OCI-LY7 (cell line): ENCODE results near the gene SLC29A3. TPM values are rescaled to one million over a fixed set of nuclear protein-coding genes. Genes with fewer than 3 reads are reported as not detected.

ENCODE experiments used
- BruUV-seq: library from RNA; stranded (reverse); fragments of 400-500 nt; replicated peaks from 2 replicates; lab custom pipeline; 2021; lab: Mats Ljungman, UMichigan
- CTCF ChIA-PET: fragments of 300-600 bp; sonication (Branson Sonifier 250); formaldehyde crosslinking; loops from one replicate; lab custom pipeline; 2022; ENCODE audit warnings: antibody characterized with exemption; ENCODE audit not compliant: unreplicated experiment; lab: Charles Lee
- POLR2A ChIA-PET: fragments of 300-600 bp; sonication (Branson Sonifier 250); formaldehyde crosslinking; loops from one replicate; lab custom pipeline; 2022; ENCODE audit warnings: antibody characterized with exemption; lab: Charles Lee
- DNase-seq: peaks from one replicate; pipeline ENCODE4 v3.0.0-alpha.2; 2015; ENCODE audit warnings: low spot score
- H2AFZ ChIP-seq: fragments of 200-600 bp; sonication (generic), shearing (Covaris generic); 2 replicates; pipeline ENCODE4 v1.6.1; 2014; ENCODE audit warnings: mild to moderate bottlenecking, antibody characterized with exemption, low read length, moderate library complexity
- H3K27ac ChIP-seq: fragments of 200-600 bp; sonication (generic); 2 replicates; pipeline ENCODE4 v1.5.1; 2014; ENCODE audit warnings: mixed run types, low read depth, mild to moderate bottlenecking, moderate library complexity, low read length, inconsistent platforms; ENCODE audit not compliant: poor library complexity, severe bottlenecking
- H3K36me3 ChIP-seq: fragments of 200-600 bp; sonication (generic); 2 replicates; pipeline ENCODE4 v1.6.1; 2014; ENCODE audit warnings: mild to moderate bottlenecking, antibody characterized with exemption, low read length, moderate library complexity, mixed read lengths; ENCODE audit not compliant: insufficient read depth
- H3K4me1 ChIP-seq: fragments of 200-600 bp; sonication (generic); 2 replicates; pipeline ENCODE4 v1.5.1; 2014; ENCODE audit warnings: mild to moderate bottlenecking, low read length; ENCODE audit not compliant: insufficient read depth, poor library complexity, severe bottlenecking
- H3K4me2 ChIP-seq: fragments of 200-600 bp; sonication (generic); 2 replicates; pipeline ENCODE4 v1.6.1; 2014; ENCODE audit warnings: mild to moderate bottlenecking, low read length
- H3K4me3 ChIP-seq: fragments of 200-600 bp; sonication (generic); 2 replicates; pipeline ENCODE4 v1.5.1; 2014; ENCODE audit warnings: mild to moderate bottlenecking, low read depth, low read length; ENCODE audit not compliant: poor library complexity, severe bottlenecking
- H3K79me2 ChIP-seq: fragments of 200-600 bp; sonication (generic); 2 replicates; pipeline ENCODE4 v1.6.1; 2016; ENCODE audit warnings: low read depth, mild to moderate bottlenecking, low read length, moderate library complexity, mixed read lengths; ENCODE audit not compliant: insufficient read depth
- H3K9me2 ChIP-seq: fragments of 200-600 bp; sonication (generic); 2 replicates; pipeline ENCODE4 v1.6.1; 2016; ENCODE audit warnings: mild to moderate bottlenecking, low read length, mixed read lengths; ENCODE audit not compliant: insufficient read depth
- H3K9me3 ChIP-seq: fragments of 200-600 bp; sonication (generic); 2 replicates; pipeline ENCODE4 v1.6.1; 2014; ENCODE audit warnings: mild to moderate bottlenecking, mixed run types, low read length, mixed read lengths
- H4K20me1 ChIP-seq: fragments of 200-600 bp; sonication (generic); 2 replicates; pipeline ENCODE4 v1.6.1; 2014; ENCODE audit warnings: mild to moderate bottlenecking, antibody characterized with exemption, low read length, moderate library complexity, mixed read lengths; ENCODE audit not compliant: insufficient read depth
- CTCF ChIP-seq: fragments of 200-600 bp; sonication (generic); conservative IDR thresholded peaks from 2 replicates; pipeline ENCODE4 v1.5.1; 2014; ENCODE audit warnings: mild to moderate bottlenecking, antibody characterized with exemption, low read length, moderate library complexity, mixed read lengths
- EZH2phosphoT487 ChIP-seq: fragments of 200-600 bp; sonication (generic); IDR thresholded peaks from 2 replicates; pipeline ENCODE4 v1.6.1; 2018; ENCODE audit warnings: low read depth, borderline replicate concordance, mild to moderate bottlenecking, mixed run types, antibody characterized with exemption, low read length, moderate library complexity, mixed read lengths
- intact Hi-C: fragments of 100-400 bp; cut with micrococcal nuclease; formaldehyde crosslinking; loops from one replicate; pipeline ENCODE4 v1.10.0; 2022; ENCODE audit not compliant: unreplicated experiment
- total RNA-seq, 2 experiments: library from RNA; depleted of rRNA in 1 of 2; stranded (reverse); fragments of >200 nt in 1 of 2; shearing (Covaris generic) in 1 of 2; gene quantifications; 2 replicates each; pipeline ENCODE4 v1.2.3, GENCODE V29; 2014 to 2022

Gene SLC29A3
- total RNA-seq, 2 experiments from 2014 or later: 1.7 to 8.2 TPM

GRCh38 chr10:71393841-71394475 lies 74.9 kb downstream of the SLC29A3 start:
- POLR2A ChIA-PET: no interaction called here
- no TSS peak for BruUV-seq
- DNase-seq: no peak
- Histone ChIP-seq H3K4me3 (no peak overlapping the region), H3K4me1 (no peaks in the 10 kb centered on the region), H3K79me2 (no peaks in the 10 kb centered on the region), H4K20me1 (no peaks in the 10 kb centered on the region), H3K27ac (no peak overlapping the region), H3K9me3 (no peaks in the 10 kb centered on the region), H2AFZ (no peak overlapping the region), H3K4me2 (no peak overlapping the region), H3K36me3 (no peaks in the 10 kb centered on the region), H3K9me2 (no peaks in the 10 kb centered on the region)
- no peak for TF ChIP-seq EZH2phosphoT487
- no peak for TF ChIP-seq CTCF
- intact Hi-C loops: no loop called here
- CTCF ChIA-PET: no interaction called here

- no peak for TF ChIP-seq EZH2phosphoT487
- TF ChIP-seq CTCF: no peak
- H3K27ac ChIP-seq: no peak overlapping the region
- no peak overlapping the region for H3K4me2 ChIP-seq
- no peaks in the 10 kb centered on the region for H3K79me2 ChIP-seq
- no peaks in the 10 kb centered on the region for H3K9me2 ChIP-seq
- ChIA-PET POLR2A (no interaction called here), CTCF (no interaction called here)
- H3K4me3 ChIP-seq: no peak overlapping the region
- H2AFZ ChIP-seq: no peak overlapping the region
- H4K20me1 ChIP-seq: no peaks in the 10 kb centered on the region
- DNase-seq: no peak
- no TSS peak for BruUV-seq
- no peaks in the 10 kb centered on the region for H3K9me3 ChIP-seq
- intact Hi-C loops: no loop called here
- no peaks in the 10 kb centered on the region for H3K4me1 ChIP-seq
- H3K36me3 ChIP-seq: no peaks in the 10 kb centered on the region
These were observed 76.0 kb downstream of the SLC29A3 start for GRCh38 chr10:71394926-71395562.

- CTCF ChIA-PET: no interaction called here
These were observed 76.6 kb downstream of the SLC29A3 start for GRCh38 chr10:71395621-71396020.

More at GRCh38 chr10:71395621-71396020, 76.6 kb downstream of the SLC29A3 start:
- Histone ChIP-seq H3K36me3 (no peaks in the 10 kb centered on the region), H3K4me3 (no peak overlapping the region), H3K9me3 (no peaks in the 10 kb centered on the region), H3K9me2 (no peaks in the 10 kb centered on the region), H3K27ac (no peak overlapping the region), H3K4me2 (no peak overlapping the region), H3K79me2 (no peaks in the 10 kb centered on the region), H3K4me1 (no peaks in the 10 kb centered on the region), H4K20me1 (no peaks in the 10 kb centered on the region), H2AFZ (no peak overlapping the region)
- no TSS peak for BruUV-seq
- no peak for DNase-seq
- intact Hi-C loops: no loop called here
- POLR2A ChIA-PET: no interaction called here
- TF ChIP-seq EZH2phosphoT487 (no peak), CTCF (peak; percentile 7; the same call in 1 of the 2 replicates)
